ENCODE measurements around the gene KCNH6. TPM values are rescaled to one million over a fixed set of nuclear protein-coding genes. Genes with fewer than 3 reads are reported as not detected.

KCNH6 gene
- total and polyA plus RNA-seq, 8 donors = 0.41 to 1.5 (median 0.84) TPM

DNA sequence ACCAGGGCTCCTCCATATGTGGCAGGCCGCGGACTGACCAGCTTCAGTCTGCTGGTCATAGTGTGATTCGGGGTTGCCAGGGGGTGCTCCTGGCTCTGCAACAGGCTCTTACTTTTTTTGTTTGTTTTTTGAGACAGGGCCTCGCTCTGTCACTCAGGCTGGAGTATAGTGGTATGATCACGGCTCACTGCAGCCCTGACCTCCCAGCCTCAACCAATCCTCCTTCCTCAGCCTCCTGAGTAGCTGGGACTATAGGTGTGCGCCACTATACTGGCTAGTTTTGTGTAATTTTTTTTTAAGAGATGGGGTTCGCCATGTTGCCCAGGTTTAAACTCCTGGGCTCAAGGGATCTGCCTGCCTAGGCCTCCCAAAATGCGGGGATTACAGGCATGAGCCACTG lies 11.8 kb upstream of the KCNH6 start:
- Histone ChIP-seq H3K27ac (no peak overlapping the region), H3K4me3 (no peak overlapping the region), H3K4me1 (no peaks in the 10 kb centered on the region), H3K27me3 (peaks cover 0 to 6% of the 10 kb centered on the region in 2 donors), H3K36me3 (no peaks in the 10 kb centered on the region), H3K9me3 (no peaks in the 10 kb centered on the region)
- no peak for ATAC-seq
- intact Hi-C loops (cut with DNase I) = no loop called here
- no peak for TF ChIP-seq CTCF (IDR thresholded peaks at IDR 0.05)
- no peak for DNase-seq

GRCh38 chr17:63512388-63512787 lies 10.8 kb upstream of the KCNH6 start:
- Histone ChIP-seq H3K36me3 (no peaks in the 10 kb centered on the region), H3K4me1 (no peaks in the 10 kb centered on the region), H3K9me3 (no peaks in the 10 kb centered on the region), H3K4me3 (no peak overlapping the region), H3K27ac (no peak overlapping the region), H3K27me3 (peaks cover 0 to 6% of the 10 kb centered on the region in 2 donors)
- DNase-seq (no peak), ATAC-seq (no peak)
- intact Hi-C loops (cut with DNase I) = no loop called here
- TF ChIP-seq CTCF (IDR thresholded peaks at IDR 0.05) = no peak

DNA sequence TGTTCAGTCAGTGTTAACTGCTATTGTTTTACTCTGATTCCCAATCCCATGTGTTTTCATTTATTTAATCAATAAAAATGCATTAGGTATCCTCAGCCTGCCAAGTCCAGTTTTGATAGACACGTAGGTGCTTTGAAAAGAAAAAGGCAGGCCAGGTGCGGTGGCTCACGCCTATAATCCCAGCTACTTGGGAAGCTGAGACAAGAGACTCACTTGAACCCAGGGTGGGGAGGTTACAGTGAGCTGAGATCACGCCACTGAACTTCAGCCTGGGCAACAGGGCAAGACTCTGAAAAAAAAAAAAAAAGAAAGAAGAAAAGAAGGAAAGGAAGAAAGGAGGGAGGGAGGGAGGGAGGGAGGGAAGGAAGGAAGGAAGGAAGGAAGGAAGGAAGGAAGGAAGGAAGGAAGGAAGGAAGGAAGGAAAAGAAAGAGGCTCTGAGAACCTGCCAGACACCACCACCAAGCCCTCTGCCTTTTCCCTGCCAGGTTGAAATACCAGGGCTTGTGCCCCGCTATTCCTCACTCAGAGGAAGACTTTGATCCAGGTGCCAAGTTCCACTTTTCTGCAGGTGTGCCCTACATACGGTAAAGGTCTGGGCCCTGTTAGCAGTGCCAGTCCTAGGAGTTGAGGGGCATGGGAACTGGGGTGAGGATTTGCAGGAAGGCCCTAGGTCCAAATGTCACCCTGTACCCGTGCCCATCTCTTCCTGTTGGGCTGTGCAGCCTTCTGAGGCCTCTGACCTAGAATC lies 10.1 kb upstream of the KCNH6 start:
- peaks cover 0 to 6% of the 10 kb centered on the region in 2 donors for H3K27me3 ChIP-seq
- no peaks in the 10 kb centered on the region for H3K36me3 ChIP-seq
- DNase-seq (no peak), ATAC-seq (no peak)
- intact Hi-C loops (cut with DNase I) = no loop called here
- TF ChIP-seq CTCF (IDR thresholded peaks at IDR 0.05) = no peak
- no peaks in the 10 kb centered on the region for H3K9me3 ChIP-seq
- H3K27ac ChIP-seq = no peak overlapping the region
- H3K4me1 ChIP-seq = no peaks in the 10 kb centered on the region
- H3K4me3 ChIP-seq = no peak overlapping the region

GRCh38 chr17:63514477-63514876 lies 8.7 kb upstream of the KCNH6 start:
- ATAC-seq = no peak
- Histone ChIP-seq H3K27me3 (peaks cover 0 to 6% of the 10 kb centered on the region in 2 donors), H3K4me1 (no peaks in the 10 kb centered on the region), H3K27ac (no peak overlapping the region), H3K9me3 (no peaks in the 10 kb centered on the region), H3K4me3 (no peak overlapping the region), H3K36me3 (no peaks in the 10 kb centered on the region)
- TF ChIP-seq CTCF (IDR thresholded peaks at IDR 0.05) = no peak
- no peak for DNase-seq
- intact Hi-C loops (cut with DNase I) = no loop called here

DNA sequence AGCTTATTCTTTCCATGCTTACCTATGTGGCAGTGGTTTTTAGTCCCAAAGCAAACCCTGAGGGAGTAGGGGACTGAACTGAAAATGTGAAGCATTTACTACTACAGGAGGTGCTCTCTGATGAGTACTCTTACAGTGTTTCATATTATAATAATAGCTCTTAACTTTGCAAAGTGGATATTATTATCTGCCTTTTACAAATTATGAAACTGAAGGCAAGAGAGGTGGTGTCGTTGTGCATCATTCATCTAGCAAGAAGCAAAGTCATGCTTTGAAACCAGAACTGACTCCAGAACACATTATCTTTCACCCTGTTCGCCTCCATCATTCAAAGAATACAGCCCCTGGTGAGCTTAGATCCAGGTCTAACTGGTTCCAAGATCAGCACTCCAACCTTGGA lies 8.2 kb upstream of the KCNH6 start:
- no peak for ATAC-seq
- intact Hi-C loops (cut with DNase I) = no loop called here
- no peaks in the 10 kb centered on the region for H3K4me1 ChIP-seq

More for the DNA sequence above, 8.2 kb upstream of the KCNH6 start:
- no peaks in the 10 kb centered on the region for H3K36me3 ChIP-seq
- no peak overlapping the region for H3K4me3 ChIP-seq
- DNase-seq = no peak
- no peaks in the 10 kb centered on the region for H3K9me3 ChIP-seq
- peaks cover 0 to 6% of the 10 kb centered on the region in 2 donors for H3K27me3 ChIP-seq
- H3K27ac ChIP-seq = no peak overlapping the region
- TF ChIP-seq CTCF (IDR thresholded peaks at IDR 0.05) = no peak

Data from left lung (tissue), 10 donors.